Activated T-cell treated with anti-CD3 and anti-CD28 coated beads for 48 hours (primary cell): ENCODE measurements around the gene DBF4B.
"Not testable (repeated sequence)": the region's sequence is repeated elsewhere in the genome, so short reads cannot be mapped to it uniquely, and the experiment has no call there.

ENCODE experiments used
- DNase-seq: peaks from one replicate; pipeline ENCODE4 v3.0.0-alpha.2; 2020; ENCODE audit warnings: low read depth

DBF4B gene

GRCh38 chr17:44734272-44734671, 25.8 kb downstream of the DBF4B start:
- DNase-seq: no peak

- no peak for DNase-seq
Observed at GRCh38 chr17:44736551-44737240, 28.2 kb downstream of the DBF4B start.

GRCh38 chr17:44738214-44738906, 29.9 kb downstream of the DBF4B start:
- no peak for DNase-seq

DNA sequence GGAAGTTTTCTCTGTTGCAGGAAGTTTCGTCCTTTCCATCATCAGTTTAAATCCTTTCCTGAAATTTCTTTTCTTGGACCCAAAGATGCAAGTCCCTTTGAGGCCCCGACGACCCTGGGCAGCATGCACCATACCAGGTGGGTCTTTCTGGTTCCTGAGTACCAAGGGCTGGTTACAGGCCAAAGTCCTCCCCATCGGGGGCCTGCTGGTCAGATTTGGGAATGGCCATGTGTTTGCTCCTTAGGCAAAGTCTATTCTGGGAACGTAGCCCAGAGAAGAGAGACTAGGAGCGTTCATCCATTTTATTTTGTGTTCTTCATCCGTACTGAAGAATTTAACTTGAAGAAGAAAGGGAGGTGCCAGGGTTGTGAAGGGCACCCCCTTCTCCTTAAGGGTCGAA, 32.9 kb downstream of the DBF4B start:
- DNase-seq: no peak

- no peak for DNase-seq
Observed at GRCh38 chr17:44745301-44745700, 36.8 kb downstream of the DBF4B start.

DNA sequence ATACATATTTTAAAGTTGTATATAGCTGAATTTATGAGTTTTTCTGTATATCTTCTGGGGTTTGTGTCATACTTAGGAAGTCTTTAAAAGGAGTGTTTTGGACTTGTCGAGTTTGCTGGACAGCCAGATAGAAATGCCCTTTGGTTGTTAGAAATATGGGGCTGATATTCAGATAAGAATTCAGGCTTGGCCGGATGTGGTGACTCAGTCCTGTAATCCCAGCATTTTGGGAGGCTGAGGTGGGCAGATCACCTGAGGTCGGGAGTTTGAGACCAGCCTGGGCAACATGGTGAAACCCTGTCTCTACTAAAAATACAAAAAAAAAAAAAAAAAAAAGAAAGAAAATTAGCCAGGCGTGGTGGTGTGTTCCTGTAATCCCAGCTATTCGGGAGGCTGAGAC, 37.3 kb downstream of the DBF4B start:
- DNase-seq: not testable (repeated sequence)

DNA sequence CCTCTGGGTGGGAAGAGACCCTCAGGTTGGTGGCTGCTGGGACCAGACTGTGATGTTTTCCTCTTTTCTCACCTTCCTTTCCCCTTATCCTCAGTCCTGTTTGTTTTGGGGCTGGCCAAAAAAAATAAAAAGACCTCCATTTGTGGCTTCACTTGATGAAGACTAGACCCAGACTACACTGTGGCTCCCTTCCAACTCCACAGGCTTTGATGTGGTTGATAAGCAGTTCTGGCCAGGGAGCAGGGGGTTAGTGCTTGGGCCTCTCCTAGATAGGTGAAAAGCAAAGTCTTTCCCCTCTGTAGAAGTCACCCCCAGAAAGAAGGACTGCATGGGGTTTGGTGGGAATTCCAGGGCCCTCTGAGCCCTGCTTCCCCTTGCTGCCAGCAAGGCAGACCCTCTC, 39.1 kb downstream of the DBF4B start:
- DNase-seq: no peak

- DNase-seq: no peak
Observed at GRCh38 chr17:44749076-44749979, 40.9 kb downstream of the DBF4B start.

DNA sequence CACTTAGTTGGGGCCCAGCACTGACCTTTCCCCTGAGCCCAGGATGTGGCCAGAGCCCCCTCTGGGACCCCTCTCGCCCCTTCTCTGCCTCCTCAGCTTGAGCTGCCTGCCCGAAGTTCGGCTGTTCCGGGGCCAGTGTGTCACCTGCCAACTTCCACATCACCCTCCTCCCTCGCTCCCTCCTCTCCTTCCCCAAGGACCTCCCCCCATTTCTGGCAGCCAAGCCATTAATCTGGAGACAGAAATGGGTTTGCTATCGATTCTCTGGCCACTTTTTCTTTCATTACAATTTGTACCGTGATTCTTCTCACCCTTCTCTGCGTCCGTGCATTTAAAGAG, 41.5 kb downstream of the DBF4B start:
- no peak for DNase-seq

GRCh38 chr17:44751331-44751730, 42.9 kb downstream of the DBF4B start:
- DNase-seq: no peak

- no peak for DNase-seq
Observed at GRCh38 chr17:44751806-44752205, 43.3 kb downstream of the DBF4B start.

- DNase-seq: no peak
Observed at GRCh38 chr17:44752953-44753861, 44.7 kb downstream of the DBF4B start.

DNA sequence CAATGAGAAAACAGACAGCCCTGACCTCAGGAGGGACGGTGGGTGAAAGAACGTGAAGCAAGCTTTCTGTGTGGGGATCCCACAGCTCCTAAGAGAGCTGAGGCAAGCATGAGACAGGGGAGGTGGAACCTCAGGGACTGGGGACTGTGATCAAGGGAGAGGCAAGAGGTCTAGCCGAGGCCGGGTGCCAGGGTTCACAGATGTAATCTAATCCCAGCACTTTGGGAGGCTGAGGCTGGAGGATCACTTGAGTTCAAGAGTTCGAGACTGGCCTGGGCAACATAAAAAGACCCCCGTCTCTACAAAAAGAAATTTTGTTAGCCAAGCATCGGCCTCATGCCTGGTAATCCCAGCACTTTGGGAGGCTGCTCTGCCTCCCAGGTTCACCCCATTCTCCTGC, 45.8 kb downstream of the DBF4B start:
- no peak for DNase-seq

DNA sequence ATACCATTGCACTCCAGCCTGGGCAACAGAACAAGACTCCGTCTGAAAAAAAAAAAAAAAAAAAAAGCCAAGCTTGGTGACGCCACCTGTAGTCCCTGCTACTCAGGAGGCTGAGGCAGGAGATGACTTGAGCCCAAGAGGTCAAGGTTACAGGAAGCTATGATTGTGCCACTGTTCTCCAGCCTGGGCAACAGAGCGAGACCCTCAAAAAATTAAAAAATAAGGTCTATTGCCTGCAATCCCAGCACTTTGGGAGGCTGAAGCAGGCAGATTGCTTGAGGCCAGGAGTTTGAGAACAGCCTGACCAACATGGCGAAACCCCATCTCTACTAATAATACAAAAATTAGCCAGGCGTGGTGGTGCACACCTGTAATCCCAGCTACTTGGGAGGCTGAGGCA, 46.7 kb downstream of the DBF4B start:
- DNase-seq: not testable (repeated sequence)

- no peak for DNase-seq
Observed at GRCh38 chr17:44757045-44757917, 48.8 kb downstream of the DBF4B start.

GRCh38 chr17:44757918-44758413, 49.5 kb downstream of the DBF4B start:
- no peak for DNase-seq

DNA sequence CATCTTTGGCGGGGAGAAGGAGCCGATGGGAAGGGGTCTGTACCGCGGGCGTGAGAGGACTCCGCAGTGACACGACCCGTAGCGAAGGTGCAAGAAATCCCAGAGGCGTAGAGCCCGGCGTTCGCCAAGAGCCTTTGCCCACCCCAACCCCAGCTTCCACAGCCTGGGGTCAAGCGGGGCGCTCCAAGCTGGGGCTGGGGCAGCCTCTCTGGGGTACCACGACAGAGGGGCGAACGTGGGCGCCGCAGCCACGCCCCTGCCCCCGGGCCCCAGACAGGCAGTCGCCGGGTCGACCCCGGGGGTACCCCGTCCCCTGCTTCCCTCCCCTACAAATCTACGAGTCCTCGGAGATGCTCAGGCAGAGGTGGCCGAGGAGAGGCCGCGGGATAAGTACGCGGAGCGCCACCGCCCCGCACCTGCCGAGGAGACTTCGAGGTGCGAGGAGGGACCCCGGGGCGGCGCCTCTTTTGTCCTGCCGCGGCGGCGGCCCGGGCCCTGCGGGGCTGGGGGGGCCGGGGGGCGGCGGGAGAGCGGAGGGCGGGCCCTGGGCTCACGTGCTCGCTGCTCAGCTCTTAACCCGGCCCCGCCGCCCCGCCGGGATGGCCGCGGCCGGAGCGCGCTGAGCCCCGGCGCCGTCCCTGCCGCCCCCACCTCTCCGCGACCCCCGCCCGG, 50.1 kb downstream of the DBF4B start, which contains the start of gene ADAM11:
Gene ADAM11 (plus strand): TSS at position 575 of the 672 bp plus-strand sequence. CDS start 212 bp downstream, outside the sequence.
- DNase-seq: no peak

GRCh38 chr17:44759086-44759915, 50.8 kb downstream of the DBF4B start:
- DNase-seq: no peak

GRCh38 chr17:44759916-44760243, 51.4 kb downstream of the DBF4B start:
- no peak for DNase-seq
